COLO668 (cell line): ENCODE data around the gene SMIM32.

ENCODE experiments used
- DNase-seq: peaks from one replicate; lab custom pipeline; 2025; ENCODE audit not compliant: unreplicated experiment; lab: John Stamatoyannopoulos, UW

Gene SMIM32

DNA sequence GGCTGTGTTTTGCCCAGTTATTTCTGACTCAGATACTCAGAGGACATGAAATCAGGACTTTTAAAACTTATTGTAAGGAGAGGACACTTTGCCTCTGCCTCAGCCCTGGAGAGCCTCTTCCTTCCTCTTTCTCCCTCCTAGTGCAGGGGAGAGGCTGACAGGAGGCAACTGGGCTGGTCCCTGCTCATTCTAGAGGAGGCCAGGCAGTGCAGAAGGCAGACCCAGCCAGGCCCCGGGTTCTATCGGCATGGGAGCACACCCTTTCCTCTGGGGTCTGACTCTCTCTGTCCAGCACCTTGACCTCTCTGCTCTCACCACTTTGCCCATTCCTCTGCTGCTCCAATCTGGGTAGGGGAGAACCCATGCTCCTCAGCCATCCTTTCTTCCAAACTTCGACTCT is 16.0 kb upstream of the SMIM32 start:
- DNase-seq, result no peak

DNA sequence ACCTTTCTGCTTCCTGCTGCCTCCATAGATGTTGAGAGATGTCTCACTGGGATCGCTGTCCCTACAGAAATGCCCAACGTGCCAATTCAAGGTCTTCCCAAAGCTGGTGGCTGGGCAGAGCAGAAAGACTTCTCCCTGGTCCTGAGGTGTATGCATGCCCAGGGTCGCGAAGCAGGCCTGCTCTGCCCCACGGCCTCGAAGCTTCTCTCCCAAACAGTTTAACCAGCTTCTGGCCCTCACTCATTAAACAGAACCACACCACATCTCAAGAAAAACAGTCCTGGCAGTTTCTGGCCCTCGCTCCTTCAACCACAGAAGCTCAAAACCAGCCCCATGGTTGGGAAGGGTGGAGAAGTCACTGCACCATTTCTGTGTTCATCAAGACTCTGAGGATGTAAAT is 14.7 kb upstream of the SMIM32 start:
- DNase-seq, result no peak

DNA sequence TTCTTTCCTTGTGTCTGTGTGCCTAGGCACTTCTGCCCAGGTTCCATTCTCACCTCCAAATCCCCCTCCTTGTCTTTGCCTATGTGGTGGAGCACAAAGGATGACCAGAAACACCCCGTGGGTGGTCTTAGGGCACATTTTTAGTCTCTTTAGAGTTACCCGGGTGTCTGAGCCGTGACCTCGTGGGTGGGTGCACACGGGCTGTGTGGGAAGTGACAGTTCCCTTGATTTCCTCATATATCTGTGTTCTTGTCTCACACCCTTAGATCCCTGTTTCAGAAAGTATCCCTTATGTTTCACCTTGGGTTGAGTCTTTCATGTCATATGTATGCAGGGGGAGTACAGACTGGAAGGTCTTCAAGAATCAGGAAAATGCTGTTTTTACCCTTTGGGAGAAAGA is 13.4 kb upstream of the SMIM32 start:
- no peak for DNase-seq

DNA sequence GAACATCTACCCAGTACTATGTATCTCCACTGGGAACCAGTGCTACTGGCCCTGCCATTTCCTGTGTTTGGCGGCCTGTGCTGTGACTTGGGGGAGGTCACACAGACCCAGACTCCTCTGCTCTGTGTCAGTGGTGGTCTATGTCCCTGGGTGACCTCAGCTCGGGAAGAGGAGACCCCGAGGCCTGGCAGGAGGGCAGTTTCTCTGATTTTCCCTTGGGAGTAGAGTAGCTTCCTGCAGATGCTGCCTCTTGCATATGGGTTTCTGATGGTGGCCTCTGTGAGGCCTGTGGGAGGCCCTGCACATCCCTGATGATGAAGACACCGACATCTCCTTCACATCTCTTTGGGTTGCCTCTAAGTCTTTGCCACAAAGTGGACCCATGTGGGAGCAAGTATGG is 13.0 kb upstream of the SMIM32 start:
- no peak for DNase-seq

DNA sequence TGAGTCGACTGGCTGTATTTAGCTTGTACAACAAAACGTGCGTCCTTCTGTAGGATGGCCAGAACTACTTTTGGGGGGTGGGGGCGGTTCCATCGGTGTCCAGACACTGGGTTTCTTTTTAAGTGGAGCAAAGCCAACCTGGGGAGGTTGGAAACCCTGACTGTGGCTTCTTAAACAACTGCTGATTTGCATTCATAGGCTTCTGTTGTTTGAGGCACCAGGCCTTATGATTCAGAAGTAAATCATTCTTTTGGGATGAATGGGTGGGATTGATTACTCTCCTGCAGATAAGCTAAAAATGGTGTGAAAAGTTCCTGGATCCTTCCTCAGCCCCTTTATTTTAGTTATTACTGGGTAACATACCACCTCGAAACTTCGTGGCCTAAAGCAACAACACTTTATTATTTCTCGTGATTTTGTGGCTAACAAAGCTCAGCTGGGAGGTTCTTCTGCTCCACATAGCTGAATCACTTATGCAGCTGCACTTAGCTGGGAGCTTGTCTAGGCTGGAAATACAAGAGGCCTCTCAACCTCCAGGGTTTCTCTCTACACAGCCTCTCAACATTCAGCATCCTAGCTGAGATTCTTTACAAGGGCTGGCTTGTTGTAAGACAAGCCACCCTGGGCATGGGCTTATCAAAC is 12.2 kb upstream of the SMIM32 start:
- no peak for DNase-seq

DNA sequence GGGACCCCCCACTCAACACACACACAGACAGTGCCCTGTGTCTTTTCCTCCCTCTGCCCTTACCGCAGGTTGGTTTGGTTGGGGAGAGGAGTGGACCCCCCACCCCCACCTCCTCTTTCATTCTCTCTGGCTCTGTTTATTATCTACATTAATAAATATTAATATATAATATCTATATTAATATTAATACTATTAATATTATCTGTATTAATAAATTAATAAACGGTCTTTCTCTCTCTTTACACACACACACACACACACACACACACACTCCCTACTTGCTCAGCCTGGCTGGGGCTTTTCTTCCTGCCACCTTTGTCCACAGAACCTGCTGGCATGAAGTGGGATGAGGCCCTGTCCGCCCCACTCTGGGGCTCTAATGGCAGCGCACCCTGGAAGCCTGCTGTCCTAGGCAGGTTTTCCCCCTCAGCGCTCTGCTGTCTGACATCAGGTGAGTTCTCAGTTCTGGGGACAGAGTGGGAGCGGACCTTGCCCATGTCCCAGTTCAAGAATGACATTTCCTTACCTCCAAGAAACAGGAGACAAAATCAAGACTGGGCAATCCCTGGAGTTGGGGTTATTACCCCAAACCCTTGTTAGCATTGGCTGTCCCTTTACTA is 10.5 kb upstream of the SMIM32 start:
- DNase-seq, result no peak

DNA sequence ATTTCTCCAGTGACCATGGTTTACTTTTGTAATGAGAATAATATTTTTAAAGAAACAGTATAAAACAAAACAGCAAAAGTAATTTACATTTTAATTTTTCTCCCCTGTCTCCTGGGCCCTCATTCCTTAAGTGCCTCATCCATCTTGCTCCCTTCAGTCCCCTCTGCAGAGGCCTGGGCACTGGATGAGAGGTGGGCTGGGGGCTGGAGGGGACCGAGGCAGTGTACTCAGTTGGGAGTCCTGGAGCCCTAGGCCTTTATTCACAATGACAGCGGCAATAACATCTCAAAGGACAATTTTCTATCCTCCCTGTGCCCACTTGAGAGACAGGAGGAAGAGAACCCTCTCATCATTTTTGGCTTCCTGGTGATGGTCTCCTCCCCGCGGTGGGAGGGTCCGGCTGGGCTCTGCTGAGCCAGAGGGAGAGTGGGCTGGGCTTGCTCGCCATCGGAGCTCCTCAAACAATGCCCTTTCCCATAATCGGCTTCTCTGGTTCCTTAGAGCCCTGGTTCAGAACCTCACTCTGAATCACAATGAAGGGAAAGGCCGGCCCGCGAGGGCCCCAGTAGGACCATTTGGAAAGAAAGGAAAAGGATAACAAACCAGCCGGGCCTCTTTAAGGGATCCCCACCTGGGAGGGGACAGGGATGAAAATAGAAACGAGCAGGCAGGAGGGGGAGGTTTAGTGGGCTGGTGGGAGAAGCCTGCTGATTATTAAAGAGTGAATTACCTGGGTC is 9.7 kb upstream of the SMIM32 start:
- no peak for DNase-seq

DNA sequence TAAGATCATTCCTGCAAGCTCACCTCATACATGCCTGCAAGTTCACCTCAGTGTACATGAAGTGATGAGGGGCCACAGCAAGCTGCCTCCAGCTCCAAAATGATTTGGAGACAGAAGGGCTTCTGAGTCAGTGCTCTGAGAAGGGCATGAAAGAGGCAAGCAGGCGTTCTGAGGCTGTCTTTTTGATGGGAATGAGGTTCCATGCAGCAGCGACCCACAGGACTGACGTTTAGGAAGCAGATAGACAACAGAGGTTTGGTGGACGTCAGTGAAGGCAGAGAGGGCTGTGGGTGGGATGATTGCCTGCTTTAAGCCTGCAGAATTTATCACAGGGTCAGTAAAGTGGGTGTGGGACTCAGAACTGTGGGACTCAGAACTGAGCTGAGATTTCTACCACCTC is 8.9 kb upstream of the SMIM32 start:
- DNase-seq, result no peak

DNA sequence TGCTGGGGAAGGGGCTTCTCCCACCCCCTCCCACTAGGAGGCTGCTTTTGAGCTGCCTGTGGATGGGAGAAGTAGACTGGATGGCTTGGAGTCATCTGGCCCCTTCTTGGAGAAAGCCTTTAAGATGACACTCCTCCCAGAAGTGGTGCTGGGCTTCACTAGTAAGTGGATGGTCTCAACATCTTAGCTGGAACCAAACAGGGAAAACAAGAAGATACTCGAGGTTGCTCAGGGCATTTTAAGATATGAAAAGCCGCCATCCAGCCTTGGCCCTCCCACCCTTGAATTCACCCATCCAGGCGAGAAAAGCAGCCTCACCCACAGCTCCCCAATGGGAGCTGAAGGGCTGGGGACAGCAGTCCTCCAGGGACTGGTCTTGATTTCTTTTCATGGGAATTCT is 7.8 kb upstream of the SMIM32 start:
- no peak for DNase-seq

DNA sequence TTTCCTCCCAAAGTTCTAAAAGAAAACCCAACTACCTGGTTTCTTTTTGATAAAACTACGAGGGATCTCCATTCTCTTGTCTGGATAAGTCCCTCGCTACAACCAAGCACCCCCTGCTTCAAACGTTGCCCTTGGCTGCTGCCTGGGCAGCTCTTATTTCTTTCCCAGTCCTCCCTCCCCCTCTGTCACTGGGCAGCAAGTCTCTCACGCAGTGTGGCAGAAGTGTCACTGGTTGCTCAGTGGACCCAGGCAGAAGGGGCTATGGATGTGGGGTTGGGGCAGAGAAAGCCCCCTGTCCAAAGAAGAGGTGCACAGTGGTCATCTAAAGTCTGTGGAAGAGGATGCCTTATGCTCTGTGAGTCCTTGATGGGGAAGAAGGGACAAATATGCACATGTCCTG is 7.2 kb upstream of the SMIM32 start:
- no peak for DNase-seq

DNA sequence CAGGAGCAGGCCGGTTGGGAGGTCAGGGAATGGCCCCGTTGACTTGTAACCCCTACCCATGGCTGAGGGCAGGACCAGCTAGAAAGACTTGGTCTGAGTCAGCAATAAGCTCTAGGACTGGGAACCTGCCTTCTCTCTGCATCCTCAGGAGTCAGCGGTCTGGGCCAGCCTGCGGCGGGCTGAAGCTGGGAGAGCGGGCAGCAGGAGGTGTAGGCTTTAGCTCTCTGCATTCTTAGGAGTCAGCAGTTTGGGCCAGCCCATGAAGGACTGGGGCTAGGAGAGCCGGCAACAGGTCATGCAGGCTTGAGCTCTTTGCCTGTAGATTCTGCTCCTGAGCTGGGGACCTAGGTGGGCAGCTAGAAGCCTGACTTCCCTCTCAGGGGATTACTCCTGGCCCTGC is 6.4 kb upstream of the SMIM32 start:
- no peak for DNase-seq

DNA sequence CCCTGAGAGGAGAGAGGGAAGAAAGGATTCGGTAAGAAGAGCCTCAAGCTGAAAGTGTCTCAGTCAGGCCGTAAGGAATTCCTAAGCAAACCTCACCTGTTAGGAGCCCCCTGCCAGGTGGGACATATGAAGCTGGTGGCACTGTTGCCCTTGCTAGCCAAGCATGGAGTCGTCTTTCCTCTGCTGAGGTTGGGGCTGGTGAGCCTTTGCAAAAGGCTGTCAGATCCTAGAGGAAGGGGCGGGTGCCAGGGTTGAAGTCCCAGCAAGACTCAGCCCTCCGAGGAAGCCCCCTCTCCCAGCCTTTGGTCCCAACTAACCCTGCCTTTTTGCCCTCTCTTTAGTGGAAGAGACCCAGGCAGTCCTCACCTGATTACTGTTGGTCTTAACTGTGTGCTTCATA is 5.5 kb upstream of the SMIM32 start:
- no peak for DNase-seq

DNA sequence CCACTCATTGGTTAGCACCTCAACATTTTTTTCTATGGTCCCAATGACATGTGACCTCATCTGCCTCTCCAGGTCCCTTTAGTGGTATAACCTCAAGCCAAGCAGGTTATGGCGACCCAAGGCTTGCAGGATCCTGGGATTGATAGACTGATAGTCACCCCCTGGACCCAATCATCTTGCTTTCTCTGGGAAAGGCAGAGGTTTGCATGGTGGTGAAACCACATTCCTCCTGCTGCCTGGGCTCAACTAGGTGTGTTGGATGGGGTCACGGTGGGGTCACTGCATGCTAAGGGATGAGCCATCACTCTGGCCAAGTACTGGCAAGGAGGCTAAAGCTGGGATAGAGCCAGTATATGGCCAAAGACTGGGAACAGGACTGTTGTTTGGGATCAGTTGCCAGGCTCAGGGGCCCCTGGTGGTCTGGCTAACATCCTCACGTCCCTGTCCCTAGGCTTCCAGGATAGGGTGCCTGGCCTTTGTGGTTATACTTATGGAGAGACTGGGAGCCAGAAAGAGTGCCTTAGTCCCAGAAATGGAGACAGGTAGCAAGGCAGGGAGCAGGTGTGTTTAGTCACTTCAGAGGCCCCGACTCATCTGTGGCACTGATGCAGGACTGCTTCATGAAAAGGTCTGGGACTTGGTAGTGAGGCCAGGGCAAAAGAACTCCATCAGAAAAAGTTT is 4.6 kb upstream of the SMIM32 start:
- DNase-seq, result no peak

DNA sequence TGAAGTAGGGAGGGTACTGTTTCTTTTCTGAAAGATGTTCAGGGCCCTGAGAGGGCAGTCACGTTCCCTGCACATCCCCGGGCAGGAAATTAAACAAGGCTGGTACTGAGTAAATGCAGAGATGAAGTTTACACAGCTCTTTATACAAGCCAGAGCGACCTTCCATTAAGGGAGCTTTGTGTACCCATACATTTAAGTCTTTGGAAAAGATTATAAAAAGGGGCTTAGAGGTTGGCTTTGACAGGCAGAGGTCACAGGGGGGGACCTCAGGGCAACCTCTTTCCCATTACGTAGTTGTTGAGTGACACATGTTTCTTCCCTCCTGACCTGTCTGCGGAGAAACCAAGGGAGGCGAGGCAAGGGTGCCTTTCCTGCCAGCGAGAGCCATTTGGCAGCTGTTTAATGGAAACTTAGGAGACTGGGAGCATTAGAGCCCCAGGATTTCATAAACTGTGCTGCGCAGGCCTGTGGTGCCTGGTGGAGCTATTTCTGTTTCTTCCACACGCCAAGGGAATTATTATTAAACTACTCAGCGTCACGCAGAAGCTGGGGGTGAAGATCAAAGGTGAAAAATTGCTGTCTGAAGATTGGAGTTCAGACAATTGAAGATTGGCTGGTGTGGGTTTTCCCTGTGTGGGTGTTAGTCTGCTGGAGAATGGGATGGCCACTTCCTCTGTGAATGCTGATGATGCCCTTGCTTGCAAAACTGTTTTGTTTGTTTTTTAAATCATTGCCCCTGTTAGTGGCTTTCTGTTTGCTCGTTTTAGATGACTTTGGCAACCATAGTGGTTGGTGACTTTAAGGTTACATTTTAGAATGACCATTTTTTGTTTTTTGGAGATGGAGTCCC is 3.2 kb upstream of the SMIM32 start:
- no peak for DNase-seq

DNA sequence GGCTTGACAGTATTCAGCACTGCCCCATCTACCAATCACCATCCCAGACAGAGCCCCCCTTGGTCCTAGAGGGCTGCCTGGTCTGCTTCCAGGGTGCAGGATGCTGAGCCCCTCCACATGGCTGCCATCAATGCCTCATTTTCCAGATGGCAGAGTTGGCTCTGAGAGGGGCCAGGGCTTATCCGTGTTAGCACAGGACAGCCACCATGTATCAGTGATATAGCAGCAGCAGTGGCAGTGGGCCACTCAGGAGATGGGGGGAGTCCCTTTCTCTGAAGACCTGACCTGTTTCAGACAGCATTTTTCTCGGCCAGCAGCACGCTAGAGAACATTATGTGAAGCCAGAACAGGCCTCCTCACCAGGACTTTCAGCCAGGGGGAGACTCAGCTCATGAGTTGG is 1.6 kb upstream of the SMIM32 start:
- DNase-seq, result no peak

DNA sequence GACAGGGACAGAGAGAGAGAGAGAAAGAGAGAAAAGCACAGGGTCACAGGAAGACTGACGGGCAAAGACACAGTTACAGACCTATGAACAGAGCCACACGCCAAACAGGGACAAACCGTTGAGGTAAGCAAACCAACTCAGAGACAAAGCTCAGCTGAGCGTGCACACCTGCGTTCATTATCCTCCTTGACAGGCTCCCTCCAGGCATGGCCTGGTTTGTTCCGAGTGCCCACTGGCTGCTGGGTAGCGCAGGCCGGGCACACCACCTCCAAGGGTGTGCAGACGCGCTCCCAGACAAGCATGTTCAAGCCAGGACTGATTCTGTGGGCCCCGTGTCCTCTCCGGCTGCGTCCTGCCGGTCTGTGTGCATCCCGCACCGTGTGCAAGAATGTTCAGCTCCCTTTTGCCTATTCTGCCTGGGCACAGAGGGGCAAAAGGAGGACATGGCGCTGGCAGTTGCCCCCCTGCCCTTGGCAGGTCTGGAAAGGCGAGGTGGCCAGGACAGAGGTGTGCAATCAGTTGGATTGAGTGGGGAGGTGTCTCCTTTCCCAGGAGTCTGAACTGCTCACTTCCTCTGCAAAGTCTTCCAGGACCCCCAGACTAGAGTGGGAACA is 467 bp upstream of the SMIM32 start:
- no peak for DNase-seq

DNA sequence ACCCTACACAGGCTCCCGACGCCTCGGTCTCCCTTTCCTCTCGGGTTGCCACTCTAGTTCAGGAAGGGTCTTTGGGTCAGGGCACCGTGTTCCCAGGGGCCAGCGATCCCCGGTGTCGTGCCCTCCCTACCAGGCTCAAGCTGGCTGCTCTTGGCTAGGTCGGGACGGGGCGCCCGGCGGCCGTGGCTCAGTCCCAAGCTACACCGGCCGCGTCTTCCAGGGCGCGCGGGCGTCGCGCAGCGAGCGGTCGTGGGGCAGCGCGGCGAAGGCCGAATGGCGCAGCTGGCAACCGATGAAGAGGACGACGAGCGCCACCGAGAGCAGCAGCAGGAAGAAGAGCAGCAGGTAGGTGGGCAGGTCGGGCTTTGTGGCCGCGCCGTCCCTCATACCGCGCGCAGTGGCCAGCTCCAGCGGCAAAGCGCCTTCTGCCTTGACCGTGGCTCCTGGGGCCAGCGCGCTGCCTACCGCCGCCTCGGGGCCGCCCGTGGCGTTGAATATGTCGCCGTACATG is 892 bp downstream of the SMIM32 start:
- DNase-seq, result peak; percentile 46

DNA sequence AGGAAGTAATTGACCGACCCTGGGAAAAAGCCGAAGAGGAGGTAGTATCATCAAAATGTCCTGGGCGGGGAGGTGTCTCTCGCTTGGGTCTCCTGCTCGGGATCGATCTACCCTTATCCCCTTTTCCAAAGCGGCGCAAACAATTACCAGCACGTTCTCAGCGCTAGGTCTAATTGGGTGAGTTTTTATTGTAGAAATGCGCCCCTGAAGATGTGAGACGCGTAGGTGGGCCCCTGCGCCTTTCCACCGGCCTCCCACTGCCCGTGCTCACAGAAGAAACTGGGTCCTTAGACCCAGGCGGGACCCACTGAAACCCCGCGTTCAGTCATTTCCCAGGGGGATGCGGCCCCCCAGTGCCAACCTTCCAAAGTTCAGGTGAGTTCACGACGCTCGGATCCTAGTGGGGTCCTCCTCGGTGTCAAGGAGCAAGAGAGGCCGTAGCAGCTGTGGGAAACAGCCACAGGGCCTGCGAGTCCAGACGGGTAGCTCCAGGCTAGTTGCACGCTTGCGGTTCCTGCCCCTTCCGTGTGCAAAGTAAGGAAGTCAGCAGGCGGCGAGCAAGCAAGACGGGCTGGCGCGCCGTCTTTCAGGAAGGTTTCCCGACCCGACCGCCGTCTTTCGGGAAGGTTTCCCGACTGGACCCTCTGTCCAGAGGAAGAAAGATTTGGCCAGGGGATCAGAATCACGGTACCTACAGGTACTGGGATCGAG is 1.5 kb downstream of the SMIM32 start:
- DNase-seq, result peak; percentile 21

DNA sequence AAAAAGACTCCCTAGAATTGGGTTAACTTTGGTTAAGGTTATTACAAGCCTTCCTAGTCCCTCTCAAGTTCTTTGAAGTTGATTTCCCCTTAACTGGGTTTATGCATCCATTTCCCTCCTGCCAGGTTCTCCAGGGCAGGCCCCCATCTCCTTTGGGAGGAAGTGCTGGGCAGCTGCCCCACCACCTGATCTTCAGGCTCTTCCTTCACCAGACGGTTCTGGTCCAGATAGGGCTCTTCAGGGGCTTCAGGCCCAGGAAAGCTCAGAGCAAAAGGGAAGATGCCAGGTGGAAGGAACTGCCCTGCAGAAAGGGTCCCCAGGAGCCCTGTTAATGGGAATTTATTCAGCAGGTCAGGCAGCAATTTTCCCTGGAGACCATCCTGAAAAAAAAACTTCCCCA is 2.1 kb downstream of the SMIM32 start:
- no peak for DNase-seq
